ENCODE results near the gene MYLK2.

GRCh38 chr20:31859998-31860380 is 40.8 kb downstream of the MYLK2 start:
- TF ChIP-seq POLR2AphosphoS5 (IDR thresholded peaks at IDR 0.05; ENCODE audit: low read depth, low read length) = no peak
- TF ChIP-seq, protein P1, sequence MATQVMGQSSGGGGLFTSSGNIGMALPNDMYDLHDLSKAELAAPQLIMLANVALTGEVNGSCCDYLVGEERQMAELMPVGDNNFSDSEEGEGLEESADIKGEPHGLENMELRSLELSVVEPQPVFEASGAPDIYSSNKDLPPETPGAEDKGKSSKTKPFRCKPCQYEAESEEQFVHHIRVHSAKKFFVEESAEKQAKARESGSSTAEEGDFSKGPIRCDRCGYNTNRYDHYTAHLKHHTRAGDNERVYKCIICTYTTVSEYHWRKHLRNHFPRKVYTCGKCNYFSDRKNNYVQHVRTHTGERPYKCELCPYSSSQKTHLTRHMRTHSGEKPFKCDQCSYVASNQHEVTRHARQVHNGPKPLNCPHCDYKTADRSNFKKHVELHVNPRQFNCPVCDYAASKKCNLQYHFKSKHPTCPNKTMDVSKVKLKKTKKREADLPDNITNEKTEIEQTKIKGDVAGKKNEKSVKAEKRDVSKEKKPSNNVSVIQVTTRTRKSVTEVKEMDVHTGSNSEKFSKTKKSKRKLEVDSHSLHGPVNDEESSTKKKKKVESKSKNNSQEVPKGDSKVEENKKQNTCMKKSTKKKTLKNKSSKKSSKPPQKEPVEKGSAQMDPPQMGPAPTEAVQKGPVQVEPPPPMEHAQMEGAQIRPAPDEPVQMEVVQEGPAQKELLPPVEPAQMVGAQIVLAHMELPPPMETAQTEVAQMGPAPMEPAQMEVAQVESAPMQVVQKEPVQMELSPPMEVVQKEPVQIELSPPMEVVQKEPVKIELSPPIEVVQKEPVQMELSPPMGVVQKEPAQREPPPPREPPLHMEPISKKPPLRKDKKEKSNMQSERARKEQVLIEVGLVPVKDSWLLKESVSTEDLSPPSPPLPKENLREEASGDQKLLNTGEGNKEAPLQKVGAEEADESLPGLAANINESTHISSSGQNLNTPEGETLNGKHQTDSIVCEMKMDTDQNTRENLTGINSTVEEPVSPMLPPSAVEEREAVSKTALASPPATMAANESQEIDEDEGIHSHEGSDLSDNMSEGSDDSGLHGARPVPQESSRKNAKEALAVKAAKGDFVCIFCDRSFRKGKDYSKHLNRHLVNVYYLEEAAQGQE (IDR thresholded peaks at IDR 0.05; ENCODE audit: insufficient read depth in 1 of 2, low read depth in 2 of 2, low read length in 2 of 2) = no peak
- no peak for TF ChIP-seq SIN3A (IDR thresholded peaks at IDR 0.05; ENCODE audit: borderline replicate concordance, insufficient read depth, low read length)
